GM19467 (cell line): Measurements from ENCODE around the gene PTCH1.

ENCODE experiments used
- ATAC-seq: cut with Tn5 transposase; IDR thresholded peaks from one replicate; pipeline ENCODE4 v1.9.1; 2021; ENCODE audit warnings: mild to moderate bottlenecking, moderate library complexity; ENCODE audit not compliant: unreplicated experiment

The PTCH1 gene

DNA sequence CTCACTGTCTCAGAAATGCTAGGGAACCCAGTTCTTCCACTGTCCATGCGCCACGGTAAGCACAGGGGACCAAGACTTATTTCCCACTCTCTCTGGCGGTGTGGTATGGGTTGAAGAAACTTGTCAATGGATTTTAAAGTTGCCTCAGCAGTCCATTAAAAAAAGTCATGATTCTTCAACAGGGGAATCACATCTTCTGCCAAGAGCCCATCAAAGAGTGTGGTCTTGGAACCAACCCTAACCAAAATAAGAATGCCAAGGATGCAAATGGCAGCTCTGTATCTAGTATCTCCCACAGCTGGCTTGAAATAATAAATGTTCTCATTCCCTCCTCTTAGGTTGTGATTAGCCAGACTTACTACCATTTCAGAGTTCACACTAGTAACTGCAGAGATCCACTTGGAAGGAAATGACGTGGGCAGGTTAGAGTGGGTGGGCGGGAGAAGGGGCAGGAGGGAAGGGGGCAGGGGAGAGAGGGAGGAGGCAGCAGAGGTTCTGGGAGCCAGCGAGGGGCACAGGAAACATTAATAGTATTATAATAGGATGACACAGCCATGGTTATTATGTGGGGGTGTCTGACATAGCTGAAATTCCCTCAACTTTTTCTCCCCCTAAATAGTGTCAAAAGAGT lies 17.6 kb downstream of the PTCH1 start:
- ATAC-seq, result no peak

DNA sequence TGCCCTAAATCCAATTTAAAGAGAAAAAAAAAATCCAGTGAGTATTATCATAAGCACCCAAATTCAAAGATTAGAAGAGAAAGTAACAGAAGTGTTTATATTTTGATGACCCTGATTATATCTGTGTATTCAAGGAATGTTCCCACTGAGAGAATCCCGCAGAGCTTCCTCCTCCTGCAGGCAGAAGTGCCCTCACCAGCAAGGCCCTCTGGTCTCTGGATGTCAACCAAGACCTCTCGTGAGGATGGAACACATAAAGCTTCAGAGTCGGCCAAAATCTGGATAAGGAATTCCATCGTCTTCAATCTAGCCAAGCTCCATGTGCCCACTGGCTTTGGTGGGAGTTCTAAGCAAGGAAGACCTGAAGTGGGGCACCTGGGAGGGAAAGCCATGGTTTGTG lies 18.1 kb downstream of the PTCH1 start:
- no peak for ATAC-seq

DNA sequence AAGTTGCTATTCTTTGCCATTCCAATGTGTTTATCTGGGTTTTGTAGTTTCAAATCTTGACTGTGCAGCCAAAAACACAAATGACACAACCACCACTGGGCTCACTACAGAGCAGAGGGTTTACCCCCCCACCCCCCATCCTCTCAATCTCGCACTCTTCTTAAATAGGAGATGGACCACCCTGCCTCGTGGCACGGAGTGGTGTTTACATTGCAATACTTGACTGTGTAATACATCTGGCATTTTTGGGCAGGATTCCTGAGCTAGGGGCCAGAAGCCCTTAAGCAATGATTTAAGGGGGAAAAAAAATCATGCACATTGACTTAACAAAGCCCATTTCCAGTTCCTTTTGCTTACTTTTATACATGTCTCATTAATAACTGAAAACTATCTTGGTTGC lies 19.0 kb downstream of the PTCH1 start:
- no peak for ATAC-seq

DNA sequence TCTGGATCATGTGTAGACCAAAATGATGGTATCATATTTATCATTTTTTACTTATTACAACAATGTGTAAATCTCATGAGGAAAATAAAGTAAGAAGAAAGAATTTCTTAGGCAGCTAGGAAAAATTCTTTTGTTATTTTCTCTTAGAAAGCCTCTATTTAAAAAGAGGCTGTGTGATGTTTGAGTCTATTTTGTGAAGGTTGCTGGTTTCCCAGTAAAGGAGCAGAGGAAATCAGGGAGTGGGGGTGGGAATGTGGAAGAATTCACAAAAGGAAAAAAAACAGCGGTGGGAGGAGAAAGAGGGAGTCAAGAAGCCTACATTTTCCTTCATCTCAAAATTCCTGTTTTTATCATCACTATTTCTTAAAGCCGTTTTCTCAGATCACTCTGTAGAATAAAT lies 20.1 kb downstream of the PTCH1 start:
- ATAC-seq, result no peak

DNA sequence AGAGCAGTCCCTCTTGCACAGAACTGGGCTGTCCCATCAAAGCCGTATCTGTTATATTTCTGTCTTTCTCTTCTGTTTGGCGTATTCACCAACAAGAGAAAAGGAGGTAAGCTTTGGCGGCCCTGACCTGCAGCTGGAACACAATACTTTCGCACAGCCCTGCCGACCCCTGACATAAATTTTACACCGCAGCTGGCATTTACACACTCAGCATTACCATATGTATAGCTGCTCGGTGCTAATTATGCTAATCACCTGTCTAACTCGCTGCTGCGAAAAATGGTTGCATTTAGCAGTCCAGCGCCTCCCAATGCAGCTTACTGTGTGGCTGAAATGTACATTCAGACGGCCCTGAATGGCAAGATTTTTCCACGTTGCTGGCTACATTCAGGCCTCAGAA lies 20.8 kb downstream of the PTCH1 start:
- ATAC-seq, result no peak

DNA sequence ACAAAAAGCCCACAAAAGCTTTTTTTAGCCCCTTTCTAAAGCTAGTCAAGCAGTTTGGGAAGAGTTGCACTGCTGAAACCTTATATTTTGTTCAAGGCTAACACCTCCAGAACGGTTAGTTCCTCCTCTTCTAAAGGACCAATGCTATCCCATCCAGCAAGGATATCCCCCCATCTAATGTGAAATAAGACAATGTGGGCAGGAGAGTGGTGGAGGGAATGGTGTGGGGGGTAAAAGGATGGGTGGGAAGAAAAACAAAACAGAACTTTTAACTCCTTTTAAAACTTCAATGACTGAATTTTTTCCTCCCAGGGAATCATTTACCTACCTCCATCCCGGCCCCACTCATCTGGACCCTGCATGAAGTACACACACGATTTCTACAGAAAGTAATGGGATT lies 21.2 kb downstream of the PTCH1 start:
- no peak for ATAC-seq

DNA sequence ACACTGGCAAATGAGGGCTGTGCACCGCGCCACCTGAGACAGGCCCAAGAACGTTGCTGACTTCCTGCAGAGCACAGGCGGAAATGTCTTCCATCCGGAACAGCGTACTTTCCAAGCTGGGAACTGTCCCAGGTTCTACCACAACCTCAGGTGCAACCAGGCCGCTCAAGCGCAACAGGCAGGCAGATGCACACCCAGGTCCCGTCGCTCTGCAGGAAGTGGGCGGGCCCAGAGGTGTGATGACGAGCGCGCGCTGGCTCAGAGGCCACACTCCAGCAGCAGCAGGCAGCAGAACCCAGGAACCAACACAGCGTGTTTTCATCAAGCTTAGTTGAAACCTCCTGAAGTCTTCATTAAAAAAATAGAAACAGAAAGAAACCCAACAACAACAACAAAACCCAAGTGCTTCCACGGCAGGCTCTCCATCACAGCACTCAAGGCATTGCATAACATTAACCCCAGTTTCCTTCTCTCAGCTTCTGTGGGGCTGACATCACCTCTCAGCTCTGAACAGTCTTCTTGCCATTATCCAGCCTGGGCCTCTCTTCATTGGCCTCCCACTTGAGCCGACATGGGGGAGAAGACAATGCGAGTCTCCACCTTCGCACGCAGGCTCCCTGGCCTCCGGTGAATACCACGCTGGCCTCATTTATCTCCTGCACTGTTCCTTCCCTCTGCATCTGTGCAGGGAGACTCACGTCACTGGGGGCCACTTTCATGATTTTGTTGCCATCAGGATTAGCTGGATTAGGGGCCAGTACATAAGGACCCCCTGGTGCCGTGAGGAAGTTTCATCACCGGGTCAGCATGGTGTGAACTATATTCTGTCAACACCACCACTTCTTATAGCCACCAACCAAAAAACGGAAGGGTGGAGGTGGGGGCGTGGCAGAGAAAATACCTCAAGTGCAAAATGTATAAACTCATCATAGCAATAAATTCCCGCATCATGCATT lies 22.1 kb downstream of the PTCH1 start:
- ATAC-seq, result peak; percentile 77

DNA sequence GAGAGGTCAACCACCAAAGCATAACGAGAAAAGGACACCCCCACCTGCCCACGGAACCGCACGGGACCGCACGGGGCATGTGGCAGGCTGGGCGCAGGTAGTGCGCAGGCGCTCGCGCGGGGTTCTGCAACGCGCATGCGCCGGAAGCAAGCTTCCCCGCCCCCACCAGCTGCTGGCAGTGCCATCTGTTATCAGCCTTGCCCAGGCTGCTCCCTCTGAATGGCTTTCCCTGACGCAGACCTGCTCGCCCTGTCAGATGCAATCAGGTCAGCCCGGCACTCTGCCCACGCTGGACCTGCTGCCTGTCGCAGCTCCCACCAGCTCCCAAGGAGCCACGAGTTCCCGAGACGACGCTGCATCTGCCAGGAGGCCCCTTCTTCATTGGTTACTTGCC lies 22.8 kb downstream of the PTCH1 start:
- no peak for ATAC-seq

DNA sequence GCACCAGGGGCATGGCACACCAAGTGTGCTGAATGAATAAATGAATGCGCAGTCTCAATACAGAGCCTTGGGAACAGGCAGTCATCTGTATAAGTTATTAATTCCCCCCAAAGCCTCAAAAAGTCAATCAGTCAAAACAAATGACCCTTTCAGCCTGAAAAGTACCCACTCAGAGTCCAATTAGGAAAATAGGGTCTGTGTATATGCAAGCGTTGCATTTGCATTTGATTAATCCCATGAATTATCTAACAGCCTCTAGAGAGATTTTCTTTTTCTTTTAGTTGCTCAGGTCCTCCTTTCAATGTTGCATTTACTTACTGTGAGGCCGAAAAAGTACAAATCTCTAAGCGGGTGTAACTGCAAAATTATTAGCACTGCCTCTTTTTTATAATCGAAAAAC lies 23.4 kb downstream of the PTCH1 start:
- no peak for ATAC-seq

DNA sequence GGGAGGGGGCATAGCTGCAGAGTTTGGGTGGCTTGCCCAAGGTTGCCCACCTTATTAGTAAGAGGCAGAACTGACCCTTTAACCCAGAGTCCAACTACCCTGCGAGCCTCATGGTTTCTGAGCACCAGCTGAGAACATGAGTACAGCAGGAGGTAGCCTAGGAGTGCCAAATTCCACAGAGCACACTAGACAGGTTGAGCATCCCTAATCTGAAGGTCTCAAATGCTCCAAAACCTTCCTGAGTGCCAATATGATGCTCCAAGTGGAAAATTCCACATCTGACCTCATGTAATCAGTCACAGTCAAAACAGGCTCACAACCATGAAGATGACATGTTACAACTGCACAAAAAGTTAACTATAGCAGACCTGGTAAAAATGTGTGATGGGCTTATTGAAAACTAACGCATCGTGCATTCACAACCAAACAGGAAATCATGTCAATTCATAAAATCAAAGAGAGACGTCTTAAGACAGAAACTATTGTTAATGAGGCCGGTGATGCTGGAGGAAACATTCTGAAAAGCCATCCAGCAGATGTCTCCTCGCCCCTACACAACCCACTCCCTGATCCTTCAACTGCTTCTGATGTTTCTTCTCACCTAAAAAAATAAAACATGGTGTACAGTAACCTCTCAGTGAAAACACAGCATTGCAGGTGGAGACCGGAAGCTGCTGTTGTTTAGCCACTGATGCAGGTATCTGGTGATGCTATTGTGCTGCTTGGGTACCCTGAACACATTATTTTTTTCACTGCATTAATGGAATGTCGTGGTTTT lies 25.0 kb downstream of the PTCH1 start:
- no peak for ATAC-seq

DNA sequence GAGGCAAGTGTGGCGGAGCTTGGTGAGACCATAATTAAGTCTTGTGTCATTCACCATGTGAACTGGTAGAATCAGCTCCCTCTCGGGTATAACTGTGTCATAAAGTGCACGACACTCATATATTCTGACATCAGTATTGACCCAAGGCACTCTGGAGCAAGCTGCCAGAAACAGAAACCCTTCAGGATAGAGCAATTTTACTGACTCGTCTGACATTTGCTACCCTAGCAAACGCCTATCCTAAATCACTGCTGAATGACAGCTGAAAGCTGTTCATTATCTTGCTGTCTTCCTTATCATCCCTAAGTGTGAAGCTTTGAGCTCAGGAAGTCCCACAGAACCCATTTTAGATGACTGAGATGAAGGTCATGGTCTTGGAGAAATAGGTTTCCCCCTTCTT lies 27.8 kb downstream of the PTCH1 start:
- no peak for ATAC-seq

DNA sequence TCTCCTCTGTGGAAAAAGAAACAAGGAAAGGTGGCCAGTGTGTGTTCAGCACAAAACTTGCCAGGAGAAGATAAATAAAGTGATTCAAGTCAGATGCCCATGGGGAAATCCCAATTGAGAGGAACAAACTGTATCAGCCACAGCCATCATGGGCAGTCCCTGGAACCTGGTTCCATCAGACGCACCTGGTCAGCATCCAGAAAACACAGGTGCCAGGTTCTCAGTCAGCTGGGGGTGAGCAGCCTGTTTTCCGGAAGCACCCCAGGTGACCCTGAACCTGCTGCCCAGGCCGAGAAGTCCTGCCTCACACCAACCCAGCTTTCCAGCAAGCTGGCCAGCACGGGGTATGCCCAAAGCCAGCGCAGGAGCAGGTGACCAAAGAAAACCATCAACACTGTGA lies 30.5 kb downstream of the PTCH1 start:
- ATAC-seq, result no peak

DNA sequence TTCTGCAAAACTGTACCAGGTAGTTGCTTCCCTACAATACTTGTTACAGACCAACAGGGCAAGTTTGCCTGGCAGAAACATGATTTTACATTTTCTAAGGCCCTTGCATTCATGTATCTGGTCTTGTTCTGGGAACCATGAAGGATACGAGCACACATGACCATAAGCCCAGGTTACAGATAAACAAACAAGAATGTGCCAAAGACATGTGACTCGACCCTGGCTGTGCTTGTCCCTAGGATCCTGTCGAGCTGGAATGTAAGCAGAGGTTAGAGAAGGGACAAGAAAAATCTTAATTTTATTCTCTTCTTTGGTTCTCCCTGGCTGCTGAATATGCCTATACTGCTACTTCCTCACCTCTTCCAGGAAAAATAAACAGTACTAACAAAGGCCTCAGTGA lies 32.5 kb downstream of the PTCH1 start:
- ATAC-seq, result no peak

DNA sequence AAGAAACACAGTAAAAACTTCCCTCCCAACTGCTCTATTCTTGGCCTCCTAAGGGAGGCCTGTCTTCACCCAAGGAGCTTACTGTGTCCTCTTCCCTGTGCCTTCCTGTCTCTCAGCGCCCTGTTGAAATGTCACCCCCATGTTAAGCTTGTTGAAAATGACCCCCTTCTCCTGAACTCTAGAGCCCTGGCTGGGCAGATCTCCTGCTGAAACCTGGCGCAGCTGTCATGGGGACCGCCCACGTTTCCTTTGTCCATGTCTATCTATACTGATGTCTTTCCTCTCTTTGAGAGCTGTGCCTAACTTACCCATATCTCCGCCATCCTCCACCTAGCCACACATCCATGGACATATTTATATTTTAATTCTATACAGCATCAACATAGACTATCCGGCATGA lies 33.3 kb downstream of the PTCH1 start:
- ATAC-seq, result no peak

DNA sequence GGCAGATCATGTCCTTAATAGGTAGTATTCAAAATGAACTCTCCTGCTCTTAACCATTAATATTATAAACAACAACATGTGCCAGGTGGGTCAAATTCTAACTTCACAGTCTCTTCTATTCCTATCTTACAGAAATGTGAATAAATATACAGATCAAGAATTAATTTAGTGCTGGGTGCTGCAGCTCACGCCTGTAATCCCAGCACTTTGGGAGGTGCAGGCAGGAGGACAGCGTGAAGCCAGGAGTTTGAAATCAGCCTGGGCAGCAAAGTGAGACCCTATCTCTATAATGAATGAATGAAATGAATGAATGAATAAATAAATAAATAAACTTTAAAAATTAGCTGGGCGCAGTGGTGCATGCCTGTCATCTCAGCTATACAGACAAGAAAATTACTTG lies 34.1 kb downstream of the PTCH1 start:
- ATAC-seq, result no peak

DNA sequence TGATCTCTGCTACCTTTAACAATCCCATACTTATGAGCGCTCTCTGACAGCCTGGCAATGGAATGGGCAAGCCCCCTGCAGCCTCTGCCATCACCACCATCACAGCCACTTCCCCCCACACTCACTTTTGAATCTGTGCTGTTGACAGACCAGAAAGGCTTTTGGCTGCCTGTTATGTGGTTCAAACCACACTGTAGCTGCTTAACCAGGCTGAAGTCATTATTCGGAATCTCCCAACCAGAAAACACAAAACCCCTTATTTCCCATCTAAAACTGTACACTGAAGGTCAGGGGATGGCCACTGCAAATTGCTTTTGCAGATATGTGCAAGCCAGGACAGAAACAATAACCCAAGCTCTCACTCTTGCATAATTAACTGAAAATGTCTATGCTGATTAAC lies 35.8 kb downstream of the PTCH1 start:
- no peak for ATAC-seq

DNA sequence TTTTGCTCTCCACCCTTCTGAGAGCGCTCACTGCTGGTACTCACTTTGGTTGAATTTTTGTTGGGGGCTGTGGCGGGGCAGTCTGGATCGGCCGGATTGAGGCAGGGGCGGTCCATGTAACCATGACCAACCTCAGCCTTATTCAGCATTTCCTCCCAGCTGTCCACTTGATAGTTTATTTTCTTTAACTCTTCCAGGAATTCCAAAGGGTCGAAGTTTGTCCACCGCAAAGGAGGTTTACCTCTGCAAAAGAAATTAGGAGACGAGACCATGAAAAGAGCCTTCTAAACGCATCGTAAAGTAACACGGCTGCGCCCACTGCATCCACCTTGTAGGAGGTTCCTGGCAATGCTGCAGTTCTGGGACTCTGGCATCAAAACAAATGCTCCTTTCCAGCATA lies 36.4 kb downstream of the PTCH1 start:
- ATAC-seq, result no peak

DNA sequence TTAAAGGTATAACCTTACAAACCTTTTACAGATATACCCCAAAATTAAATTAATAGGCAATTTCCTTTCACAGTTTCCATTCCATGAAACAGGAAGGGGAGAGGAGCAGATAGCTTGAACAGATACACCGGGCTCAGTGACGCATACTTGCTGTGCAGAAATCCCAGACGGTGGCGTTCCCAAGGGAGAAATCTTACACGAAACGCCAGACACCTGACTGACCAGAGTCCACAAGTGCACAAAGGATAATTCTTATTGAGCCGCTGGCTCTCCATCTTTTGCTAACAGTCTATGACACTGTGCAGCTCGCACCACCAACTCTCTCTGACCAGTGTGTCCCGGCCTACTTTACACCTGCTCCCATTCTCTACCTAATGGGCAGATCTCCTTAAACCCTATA lies 37.4 kb downstream of the PTCH1 start:
- ATAC-seq, result no peak

DNA sequence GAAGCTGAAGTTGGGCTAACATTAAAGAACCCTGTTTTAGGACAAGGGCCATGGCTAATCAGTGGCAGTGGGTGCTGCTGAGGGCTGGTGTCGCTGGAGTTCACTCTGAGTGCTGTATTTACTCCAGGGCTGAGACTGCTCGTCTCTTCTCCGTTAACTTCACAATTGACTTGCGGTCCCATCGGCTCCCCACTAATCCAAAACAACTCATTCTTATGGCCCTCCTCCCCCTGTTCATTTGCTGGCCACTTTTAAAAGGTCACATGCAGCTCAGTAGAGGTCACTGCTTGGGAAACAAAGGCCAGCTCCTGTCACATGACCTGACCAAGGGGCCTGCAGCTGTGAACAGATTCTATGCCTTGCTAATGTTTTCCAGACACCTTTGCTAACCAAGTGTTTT lies 38.4 kb downstream of the PTCH1 start:
- no peak for ATAC-seq

DNA sequence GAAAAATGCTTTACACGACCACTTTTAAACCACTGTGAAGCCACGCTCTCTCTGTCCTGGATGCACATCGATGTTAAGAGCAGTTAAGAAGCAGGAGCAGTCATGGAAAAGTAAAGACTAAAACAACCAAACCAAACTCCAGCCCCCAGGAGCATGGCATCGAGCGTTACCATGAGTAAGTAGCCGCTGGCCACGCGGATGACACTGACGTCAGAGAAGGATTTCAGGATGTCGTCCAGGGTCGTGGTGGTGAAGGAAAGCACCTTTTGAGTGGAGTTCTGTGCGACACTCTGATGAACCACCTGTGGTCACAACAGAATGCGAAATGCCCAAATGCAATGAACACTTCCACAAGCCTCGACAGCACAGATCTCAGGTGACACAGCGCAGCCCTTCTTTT lies 38.9 kb downstream of the PTCH1 start:
- ATAC-seq, result no peak

DNA sequence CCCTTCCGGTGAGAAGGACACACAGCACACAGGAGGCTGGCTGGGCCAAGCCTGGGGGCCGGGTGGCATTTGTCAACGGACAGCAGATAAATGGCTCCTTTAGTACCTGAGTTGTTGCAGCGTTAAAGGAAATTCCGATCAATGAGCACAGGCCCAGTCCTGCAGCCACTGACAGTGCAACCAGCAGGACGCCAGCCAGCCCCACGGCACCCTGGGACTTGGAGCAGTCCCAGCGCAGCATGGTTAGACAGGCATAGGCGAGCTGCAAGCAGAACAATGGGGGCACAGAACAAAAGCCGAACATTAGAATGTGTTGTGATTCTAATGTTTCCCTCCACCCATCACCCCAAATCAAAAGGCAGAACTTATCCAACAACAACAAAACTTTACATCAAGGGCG lies 39.3 kb downstream of the PTCH1 start:
- ATAC-seq, result no peak

DNA sequence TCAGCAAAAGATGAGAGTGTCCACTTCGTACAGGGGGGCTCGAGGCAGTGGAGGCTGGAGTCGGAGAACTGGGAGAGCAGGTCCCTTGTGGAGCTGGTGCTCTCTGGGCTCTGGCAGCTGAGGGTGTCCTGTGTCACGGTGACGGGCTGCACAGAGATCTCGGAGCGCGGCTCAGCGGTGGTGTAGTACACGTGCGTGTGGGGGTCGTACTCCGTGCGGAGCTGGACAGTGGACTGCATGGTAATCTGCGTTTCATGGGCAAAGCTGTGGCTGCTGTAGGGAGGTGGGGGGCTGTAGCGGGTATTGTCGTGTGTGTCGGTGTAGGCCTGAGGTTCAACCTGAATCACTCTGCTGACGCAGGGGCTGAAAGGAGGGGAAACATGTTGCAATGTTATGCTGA lies 48.0 kb downstream of the PTCH1 start:
- no peak for ATAC-seq
